Sigmoid colon (tissue), 7 donors: ENCODE measurements around the gene PLTP. TPM values are rescaled to one million over a fixed set of nuclear protein-coding genes. Genes with fewer than 3 reads are reported as not detected.

Experiments used
- DNase-seq: peaks from one replicate; pipeline ENCODE4 v3.0.0-alpha.2; 2019
- H3K27ac ChIP-seq, 4 donors: fragments of 200-600 bp; sonication (generic); one replicate each; pipeline ENCODE4 v1.5.1; 2016 to 2019; ENCODE audit warnings: mild to moderate bottlenecking in 1 of 4
- H3K27me3 ChIP-seq, 3 donors: fragments of 200-600 bp; sonication (generic); one replicate each; pipeline ENCODE4 v1.5.1; 2019; ENCODE audit warnings: mild to moderate bottlenecking in 1 of 3
- H3K36me3 ChIP-seq, 4 donors: fragments of 200-600 bp; sonication (generic); one replicate each; pipeline ENCODE4 v1.5.1; 2016 to 2019
- H3K4me1 ChIP-seq, 4 donors: fragments of 200-600 bp; sonication (generic); one replicate each; pipeline ENCODE4 v1.5.1; 2017 to 2019
- H3K4me3 ChIP-seq, 4 donors: fragments of 200-600 bp; sonication (generic); one replicate each; pipeline ENCODE4 v1.5.1; 2017 to 2019; ENCODE audit warnings: mild to moderate bottlenecking in 2 of 4, moderate library complexity in 1 of 4
- H3K9me3 ChIP-seq, 4 donors: fragments of 200-600 bp in 3 of 4; sonication (generic) in 3 of 4; one replicate each; pipeline versions ENCODE4 v1.5.1 to v1.6.1; 2013 to 2019
- EP300 ChIP-seq, 4 donors: sonication (generic); formaldehyde crosslinking; IDR thresholded peaks; one replicate each; pipeline ENCODE4 v1.6.1; 2017; ENCODE audit warnings: antibody characterized with exemption in 4 of 4
- POLR2A ChIP-seq, 2 donors: fragments of 450-650 bp; IDR thresholded peaks; one replicate each; pipeline ENCODE4 v1.6.1; 2016; ENCODE audit warnings: antibody characterized with exemption in 2 of 2, mild to moderate bottlenecking in 2 of 2, moderate library complexity in 2 of 2
- POLR2AphosphoS5 ChIP-seq, 4 donors: sonication (generic); formaldehyde crosslinking; IDR thresholded peaks; one replicate each; pipeline ENCODE4 v1.6.1; 2017; ENCODE audit warnings: antibody characterized with exemption in 4 of 4
- WGBS, 2 donors: extraction: QIAGEN DNeasy Blood & Tissue Kit; methylation state at CpG; one replicate each; pipeline ENCODE4 v1.1.7; 2013; 5-methylcytosine and 5-hydroxymethylcytosine counted together
- intact Hi-C: fragments of 100-400 bp; cut with DNase I; formaldehyde crosslinking; loops from one replicate; pipeline ENCODE4 v1.15.1; 2023
- polyA plus RNA-seq, 3 donors: library from polyadenylated mRNA; stranded (reverse); fragments of 200-250 nt; gene quantifications; one replicate each; pipeline ENCODE4 v1.2.3, GENCODE V29; 2013
- total RNA-seq, 4 donors: library from RNA; depleted of rRNA; stranded (reverse); fragments of >200 nt; gene quantifications; one replicate each; pipeline ENCODE4 v1.1.0, GENCODE V29; 2016
- TF ChIP-seq, protein P1 (sequence below), 4 experiments: fragments of 450-650 bp in 3 of 4; fragments of 200-600 bp in 1 of 4; IDR thresholded peaks; one replicate each; pipeline ENCODE4 v1.5.1; 2016 to 2019; ENCODE audit warnings: antibody characterized with exemption in 4 of 4, mild to moderate bottlenecking in 3 of 4, moderate library complexity in 2 of 4
- donor health status: healthy with polysubstance abuse.
- donor health status: Bipolar disorder and iron deficiency.
- donor health status: healthy.

The PLTP gene
- total and polyA plus RNA-seq, 7 donors: 36.6 to 296 (median 68.7) TPM

DNA sequence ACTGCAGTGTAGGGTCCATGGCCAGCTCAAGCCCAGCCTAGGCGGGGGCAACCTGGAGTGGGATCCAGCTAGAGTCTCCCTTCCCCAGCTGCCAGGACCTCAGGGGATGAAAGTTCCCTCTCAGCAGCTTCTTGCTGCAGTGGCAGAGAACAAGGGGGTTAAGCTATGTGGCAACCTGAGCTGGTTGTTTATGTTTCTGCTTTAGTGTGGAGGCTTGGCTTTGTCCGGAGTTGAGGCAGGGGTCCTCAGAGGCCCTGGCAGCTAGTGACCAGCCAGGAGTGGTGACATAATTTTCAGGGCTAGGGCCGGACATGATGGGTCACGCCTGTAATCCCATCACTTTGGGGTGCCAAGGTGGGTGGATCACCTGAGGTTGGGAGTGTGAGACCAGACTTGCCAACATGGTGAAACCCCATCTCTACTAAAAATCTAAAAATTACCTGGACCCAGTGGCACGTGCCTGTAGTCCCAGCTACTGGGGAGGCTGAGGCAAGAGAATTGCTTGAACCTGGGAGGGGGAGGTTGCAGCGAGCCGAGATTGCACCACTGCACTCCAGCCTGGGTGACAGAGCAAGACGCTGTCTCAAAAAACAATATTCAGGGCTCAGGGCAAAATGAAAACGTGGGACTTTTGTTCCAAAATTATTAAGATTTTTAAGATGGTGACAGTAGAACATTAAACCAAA is 14.0 kb upstream of the PLTP start:
- 60 to 74% methylated on average over 9 of the region's 9 CpGs for WGBS, 2 donors
- no peaks in the 10 kb centered on the region for H3K36me3 ChIP-seq
- H3K4me3 ChIP-seq: no peak overlapping the region
- H3K27ac ChIP-seq: peak overlapping the region in 1 of 4 donors; percentile 71
- intact Hi-C loops: no loop called here
- no peak for TF ChIP-seq EP300 (IDR thresholded peaks at IDR 0.05)
- no peak for TF ChIP-seq POLR2A (IDR thresholded peaks at IDR 0.05)
- TF ChIP-seq POLR2AphosphoS5 (IDR thresholded peaks at IDR 0.05): no peak
- TF ChIP-seq, protein P1, sequence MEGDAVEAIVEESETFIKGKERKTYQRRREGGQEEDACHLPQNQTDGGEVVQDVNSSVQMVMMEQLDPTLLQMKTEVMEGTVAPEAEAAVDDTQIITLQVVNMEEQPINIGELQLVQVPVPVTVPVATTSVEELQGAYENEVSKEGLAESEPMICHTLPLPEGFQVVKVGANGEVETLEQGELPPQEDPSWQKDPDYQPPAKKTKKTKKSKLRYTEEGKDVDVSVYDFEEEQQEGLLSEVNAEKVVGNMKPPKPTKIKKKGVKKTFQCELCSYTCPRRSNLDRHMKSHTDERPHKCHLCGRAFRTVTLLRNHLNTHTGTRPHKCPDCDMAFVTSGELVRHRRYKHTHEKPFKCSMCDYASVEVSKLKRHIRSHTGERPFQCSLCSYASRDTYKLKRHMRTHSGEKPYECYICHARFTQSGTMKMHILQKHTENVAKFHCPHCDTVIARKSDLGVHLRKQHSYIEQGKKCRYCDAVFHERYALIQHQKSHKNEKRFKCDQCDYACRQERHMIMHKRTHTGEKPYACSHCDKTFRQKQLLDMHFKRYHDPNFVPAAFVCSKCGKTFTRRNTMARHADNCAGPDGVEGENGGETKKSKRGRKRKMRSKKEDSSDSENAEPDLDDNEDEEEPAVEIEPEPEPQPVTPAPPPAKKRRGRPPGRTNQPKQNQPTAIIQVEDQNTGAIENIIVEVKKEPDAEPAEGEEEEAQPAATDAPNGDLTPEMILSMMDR (IDR thresholded peaks at IDR 0.05): no peak
- H3K27me3 ChIP-seq: no peaks in the 10 kb centered on the region
- H3K4me1 ChIP-seq: peaks cover 0 to 16% (median 14%) of the 10 kb centered on the region in 4 donors
- no peaks in the 10 kb centered on the region for H3K9me3 ChIP-seq
- DNase-seq: no peak

DNA sequence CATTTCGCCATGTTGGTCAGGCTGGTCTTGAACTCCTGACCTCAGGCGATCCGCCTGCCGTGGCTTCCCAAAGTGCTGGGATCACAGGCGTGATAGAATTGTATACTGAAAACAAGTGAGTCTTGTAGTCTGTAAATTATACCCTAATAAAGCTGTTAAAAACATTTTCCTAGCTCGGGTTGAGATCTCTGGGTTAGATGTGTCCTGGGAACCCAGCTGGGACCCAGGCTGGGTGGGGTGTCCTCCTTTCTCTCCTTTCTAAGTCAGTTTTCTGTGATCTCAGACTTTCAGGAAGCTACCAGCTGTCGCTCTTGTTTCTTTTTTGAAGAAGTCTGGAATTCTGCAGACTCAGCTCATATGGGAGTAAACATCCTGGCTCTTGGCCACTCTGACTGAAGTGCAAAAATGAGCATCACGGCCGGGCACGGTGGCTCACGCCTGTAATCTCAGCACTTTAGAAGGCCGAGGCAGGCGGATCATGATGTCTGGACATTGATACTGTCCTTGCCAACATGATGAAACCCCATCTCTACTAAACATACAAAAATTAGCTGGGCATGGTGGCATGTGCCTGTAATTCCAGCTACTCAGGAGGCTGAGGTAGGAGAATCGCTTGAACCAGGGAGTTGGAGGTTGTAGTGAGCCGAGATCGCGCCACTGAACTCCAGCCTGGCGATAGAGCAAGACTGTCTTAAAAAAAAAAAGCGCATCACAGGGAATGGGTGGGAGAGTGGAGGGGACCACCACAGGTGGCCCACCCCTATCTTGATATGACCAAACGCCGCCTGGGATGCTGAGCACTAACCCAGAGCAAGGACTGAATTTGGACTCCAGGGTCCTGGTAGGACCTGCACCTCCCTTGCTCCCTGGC is 12.7 kb upstream of the PLTP start:
- Histone ChIP-seq H3K27me3 (no peaks in the 10 kb centered on the region), H3K4me1 (peaks cover 0 to 23% (median 21%) of the 10 kb centered on the region in 4 donors), H3K9me3 (no peaks in the 10 kb centered on the region), H3K4me3 (no peak overlapping the region), H3K27ac (peak overlapping the region; percentile 43 to 71 (median 58)), H3K36me3 (no peaks in the 10 kb centered on the region)
- TF ChIP-seq, protein P1 (IDR thresholded peaks at IDR 0.05): no peak
- TF ChIP-seq POLR2AphosphoS5 (IDR thresholded peaks at IDR 0.05): peak in 1 of 4 donors; percentile 25
- no peak for TF ChIP-seq POLR2A (IDR thresholded peaks at IDR 0.05)
- no peak for TF ChIP-seq EP300 (IDR thresholded peaks at IDR 0.05)
- peak; percentile 80 for DNase-seq
- intact Hi-C loops: no loop called here
- 47 to 59% methylated on average over 21 of the region's 21 CpGs for WGBS, 2 donors

DNA sequence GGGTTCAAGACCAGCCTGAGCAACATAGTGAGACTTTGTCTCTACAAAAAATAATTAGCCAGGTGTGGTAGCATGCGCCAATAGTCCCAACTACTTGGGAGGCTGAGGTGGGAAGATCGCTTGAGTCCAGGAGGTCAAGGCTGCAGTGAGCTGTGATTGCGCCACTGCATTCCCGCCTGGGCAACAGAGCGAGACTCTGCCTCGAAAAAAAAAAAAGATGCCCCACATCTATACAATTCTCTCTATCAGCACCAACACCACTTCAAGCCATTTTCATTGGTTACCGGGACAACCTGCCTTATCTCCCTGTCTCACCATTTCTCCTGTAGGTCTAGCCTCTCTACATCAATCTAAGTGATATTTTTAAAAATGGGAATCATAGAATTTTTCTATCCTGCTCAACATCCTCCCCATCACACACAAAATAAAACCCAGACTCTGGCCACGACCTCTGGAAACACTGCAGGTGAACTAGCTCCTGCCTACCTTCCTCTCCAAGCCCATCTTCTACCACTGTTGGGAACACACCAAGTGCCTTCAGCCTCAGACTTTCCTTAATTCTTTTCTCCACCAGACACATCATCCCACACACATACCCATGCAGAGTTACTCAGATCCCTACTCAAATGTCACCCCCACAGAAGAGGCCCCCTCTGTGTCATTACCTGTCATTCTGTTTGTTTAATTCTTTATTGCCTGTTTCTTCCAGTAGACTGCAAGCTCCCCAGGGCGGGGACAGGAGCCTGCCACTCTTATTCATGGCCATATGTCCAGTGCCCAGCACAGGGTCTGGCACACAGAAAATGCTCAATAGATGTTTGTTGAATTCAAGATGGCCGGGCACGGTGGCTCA is 9.6 kb upstream of the PLTP start:
- H3K4me3 ChIP-seq: no peak overlapping the region
- intact Hi-C loops: no loop called here
- WGBS, 2 donors: 68 to 85% methylated on average over 11 of the region's 11 CpGs
- H3K4me1 ChIP-seq: peaks cover 0 to 35% (median 26%) of the 10 kb centered on the region in 4 donors
- no peaks in the 10 kb centered on the region for H3K36me3 ChIP-seq
- H3K27ac ChIP-seq: no peak overlapping the region
- H3K9me3 ChIP-seq: no peaks in the 10 kb centered on the region
- TF ChIP-seq EP300 (IDR thresholded peaks at IDR 0.05) (no peak), POLR2A (IDR thresholded peaks at IDR 0.05) (no peak), POLR2AphosphoS5 (IDR thresholded peaks at IDR 0.05) (no peak)
- TF ChIP-seq, protein P1 (IDR thresholded peaks at IDR 0.05): no peak
- DNase-seq: no peak
- no peaks in the 10 kb centered on the region for H3K27me3 ChIP-seq

DNA sequence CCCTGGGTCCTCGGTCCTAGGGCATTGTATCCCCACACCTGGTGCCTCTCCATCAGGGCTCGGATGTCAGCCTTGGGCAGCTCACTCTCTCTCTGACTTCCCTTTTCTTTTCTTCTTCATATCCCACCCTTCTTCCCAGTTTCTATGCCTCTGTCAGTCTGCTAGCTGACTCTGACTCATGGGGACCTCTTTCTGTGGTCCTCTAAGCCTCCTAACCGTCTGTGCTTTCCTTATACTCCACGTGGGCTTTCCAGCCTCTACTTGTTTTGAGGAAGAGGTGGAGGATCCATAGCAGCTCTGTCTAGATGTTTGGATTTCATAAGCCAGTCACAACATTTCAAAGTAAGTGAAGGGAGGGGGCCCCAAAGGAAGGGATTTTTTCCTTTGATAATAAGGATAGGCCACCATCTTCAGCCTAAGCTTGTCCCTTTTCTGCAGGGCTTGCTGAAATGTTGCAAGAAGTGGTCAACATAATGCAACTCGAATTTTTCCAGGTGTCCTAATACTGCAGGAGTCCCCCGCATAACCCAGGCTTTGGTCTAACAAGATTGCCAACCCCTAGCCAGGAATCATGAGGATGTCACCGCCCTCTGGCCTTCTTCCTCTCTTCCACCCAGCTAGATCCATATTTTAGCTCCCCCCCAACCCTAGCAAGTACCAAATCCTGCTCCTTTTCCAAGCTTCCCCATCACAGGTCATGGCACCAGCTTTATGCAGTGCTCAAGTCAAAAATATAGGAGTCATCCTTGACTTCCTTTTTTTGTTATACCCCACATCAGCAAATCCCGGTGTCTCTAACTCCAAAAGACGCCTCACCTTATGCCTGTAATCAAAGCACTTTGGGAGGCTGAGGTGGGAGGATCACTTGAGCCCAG is 8.7 kb upstream of the PLTP start:
- intact Hi-C loops: no loop called here
- 76 to 79% methylated on average over 9 of the region's 9 CpGs for WGBS, 2 donors
- no peaks in the 10 kb centered on the region for H3K27me3 ChIP-seq
- no peaks in the 10 kb centered on the region for H3K36me3 ChIP-seq
- no peak overlapping the region for H3K4me3 ChIP-seq
- H3K27ac ChIP-seq: peak overlapping the region; percentile 54 to 65 (median 56)
- H3K9me3 ChIP-seq: no peaks in the 10 kb centered on the region
- TF ChIP-seq, protein P1 (IDR thresholded peaks at IDR 0.05): no peak
- TF ChIP-seq POLR2AphosphoS5 (IDR thresholded peaks at IDR 0.05) (no peak), EP300 (IDR thresholded peaks at IDR 0.05) (no peak), POLR2A (IDR thresholded peaks at IDR 0.05) (no peak)
- no peak for DNase-seq
- peaks cover 0 to 35% (median 26%) of the 10 kb centered on the region in 4 donors for H3K4me1 ChIP-seq
